ENCODE measurements around the gene IL10RB. TPM values are rescaled to one million over a fixed set of nuclear protein-coding genes. Genes with fewer than 3 reads are reported as not detected.

Gene IL10RB
- total RNA-seq, 2 donors from 2014 or later, result 6.6 to 27.0 TPM

DNA sequence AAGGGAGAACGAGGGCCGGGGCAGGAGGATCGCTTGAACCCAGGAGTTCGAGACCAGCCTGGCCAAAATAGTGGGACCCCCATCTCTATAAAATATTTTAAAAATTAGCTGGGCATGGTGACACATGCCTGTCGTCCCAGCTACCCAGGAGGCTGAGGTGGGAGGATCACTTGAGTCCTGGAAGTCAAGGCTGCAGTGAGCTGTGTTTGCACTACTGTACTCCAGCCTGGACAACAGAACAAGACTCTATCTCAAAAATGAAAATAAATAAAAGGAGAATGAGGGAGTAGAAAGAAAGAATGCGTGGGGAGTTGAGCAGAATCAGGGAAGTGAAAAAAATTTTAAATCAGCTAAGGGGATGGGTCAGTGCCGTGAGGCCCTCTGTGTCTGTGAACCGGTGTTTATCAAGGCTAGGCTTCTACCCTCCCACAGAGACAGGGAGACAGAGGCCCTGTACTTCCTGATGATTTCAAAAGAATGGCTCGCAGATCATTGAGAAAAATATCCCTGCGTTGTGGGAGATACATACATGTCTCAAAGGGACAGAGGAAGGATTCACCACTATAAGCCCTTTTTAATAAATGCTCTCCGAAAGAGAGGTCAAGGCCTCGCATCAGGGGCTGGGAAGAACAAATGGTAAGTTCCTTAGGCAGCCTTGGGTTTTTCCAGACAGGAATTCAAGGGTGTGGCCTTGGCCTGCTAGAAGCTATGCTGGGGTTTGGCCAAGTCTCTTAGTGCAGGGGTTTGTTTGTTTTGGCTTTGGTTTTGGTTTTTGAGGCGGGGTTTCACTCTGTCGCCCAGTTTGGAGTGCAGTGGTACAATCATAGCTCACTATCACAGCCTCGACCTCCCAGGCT lies 20.7 kb downstream of the IL10RB start:
- Histone ChIP-seq H3K9me3 (no peaks in the 10 kb centered on the region), H3K36me3 (replicated peaks in 1 of 2; ENCODE audit: insufficient read depth in 1 of 2, low read depth in 2 of 2) (peaks cover 0 to 9% of the 10 kb centered on the region in 2 donors), H3K4me3 (no peak overlapping the region), H3K27me3 (no peaks in the 10 kb centered on the region), H3K27ac (peak overlapping the region; percentile 28 to 80 (median 62)), H3K4me1 (peaks cover 25% of the 10 kb centered on the region)
- TF ChIP-seq POLR2A (IDR thresholded peaks at IDR 0.05), result peak in 1 of 3 donors; percentile 11
- TF ChIP-seq, protein P1, sequence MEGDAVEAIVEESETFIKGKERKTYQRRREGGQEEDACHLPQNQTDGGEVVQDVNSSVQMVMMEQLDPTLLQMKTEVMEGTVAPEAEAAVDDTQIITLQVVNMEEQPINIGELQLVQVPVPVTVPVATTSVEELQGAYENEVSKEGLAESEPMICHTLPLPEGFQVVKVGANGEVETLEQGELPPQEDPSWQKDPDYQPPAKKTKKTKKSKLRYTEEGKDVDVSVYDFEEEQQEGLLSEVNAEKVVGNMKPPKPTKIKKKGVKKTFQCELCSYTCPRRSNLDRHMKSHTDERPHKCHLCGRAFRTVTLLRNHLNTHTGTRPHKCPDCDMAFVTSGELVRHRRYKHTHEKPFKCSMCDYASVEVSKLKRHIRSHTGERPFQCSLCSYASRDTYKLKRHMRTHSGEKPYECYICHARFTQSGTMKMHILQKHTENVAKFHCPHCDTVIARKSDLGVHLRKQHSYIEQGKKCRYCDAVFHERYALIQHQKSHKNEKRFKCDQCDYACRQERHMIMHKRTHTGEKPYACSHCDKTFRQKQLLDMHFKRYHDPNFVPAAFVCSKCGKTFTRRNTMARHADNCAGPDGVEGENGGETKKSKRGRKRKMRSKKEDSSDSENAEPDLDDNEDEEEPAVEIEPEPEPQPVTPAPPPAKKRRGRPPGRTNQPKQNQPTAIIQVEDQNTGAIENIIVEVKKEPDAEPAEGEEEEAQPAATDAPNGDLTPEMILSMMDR (IDR thresholded peaks at IDR 0.05), result no peak
- 39 to 41% methylated on average over 15 of the region's 15 CpGs for WGBS, 2 donors
- peak; percentile 47 to 76 (median 68) for DNase-seq
- intact Hi-C loops (cut with DNase I), result no loop called here
- peak; percentile 85 for ATAC-seq

DNA sequence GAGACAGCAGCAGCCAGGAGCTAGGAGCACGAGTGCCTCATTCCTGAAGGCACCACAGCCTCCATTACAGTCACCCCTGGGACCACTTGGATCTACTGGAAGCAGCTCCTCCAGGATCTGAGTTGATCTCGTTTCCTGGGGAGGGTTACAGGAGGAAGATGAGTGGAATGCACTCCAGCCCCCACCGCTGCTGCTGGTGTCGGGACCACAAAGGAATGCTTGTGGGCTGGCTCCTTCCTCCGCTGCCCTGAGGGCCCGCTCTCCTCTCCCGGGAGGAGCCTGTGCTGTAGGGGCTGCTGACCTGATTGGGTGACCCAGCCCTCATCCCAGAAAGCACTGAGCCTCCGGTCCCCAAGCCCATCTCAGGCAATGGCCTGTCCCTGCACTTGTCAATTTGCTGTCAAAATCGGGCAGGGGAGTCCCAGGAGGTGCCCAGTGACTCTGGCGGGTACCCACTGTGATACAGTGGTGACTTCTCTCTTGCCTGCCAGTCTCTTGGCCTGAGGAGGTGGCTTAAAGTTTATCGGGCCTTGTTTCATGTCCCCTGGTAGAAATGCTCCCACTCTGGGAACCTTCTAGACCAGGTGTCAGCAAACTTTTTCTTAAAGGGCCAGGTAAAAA lies 23.1 kb downstream of the IL10RB start:
- no peak for DNase-seq
- ATAC-seq, result no peak
- H3K4me1 ChIP-seq, result peaks cover 25% of the 10 kb centered on the region
- peaks cover 0 to 6% of the 10 kb centered on the region in 2 donors for H3K36me3 ChIP-seq (replicated peaks in 1 of 2; ENCODE audit: insufficient read depth in 1 of 2, low read depth in 2 of 2)
- intact Hi-C loops (cut with DNase I), result no loop called here
- H3K9me3 ChIP-seq, result no peaks in the 10 kb centered on the region
- no peaks in the 10 kb centered on the region for H3K27me3 ChIP-seq
- no peak overlapping the region for H3K4me3 ChIP-seq
- no peak for TF ChIP-seq POLR2A (IDR thresholded peaks at IDR 0.05)
- TF ChIP-seq, protein P1 (IDR thresholded peaks at IDR 0.05), result no peak
- H3K27ac ChIP-seq, result peak overlapping the region in 1 of 4 donors; percentile 25
- 80 to 82% methylated on average over 5 to 11 of the region's 11 CpGs for WGBS, 2 donors

DNA sequence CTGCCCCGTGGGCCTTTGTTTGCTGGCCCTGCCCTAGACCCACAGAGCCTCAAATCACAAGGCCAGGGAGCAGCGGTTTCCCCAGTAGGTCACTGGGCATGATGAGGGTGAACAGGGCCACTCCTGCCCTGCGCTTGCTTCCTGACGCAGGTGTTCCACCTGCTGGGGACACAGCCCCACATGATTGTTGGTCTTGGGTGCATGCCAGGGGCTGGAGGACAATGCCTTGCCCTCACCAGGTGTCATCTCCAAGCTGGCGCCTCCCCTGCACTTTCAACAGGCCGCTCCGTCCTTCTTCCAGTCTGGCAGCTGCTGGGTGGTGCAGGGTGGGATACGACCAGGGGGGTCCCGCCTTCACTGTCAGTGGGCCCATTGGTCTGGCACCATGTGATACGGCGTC lies 24.3 kb downstream of the IL10RB start:
- 90 to 94% methylated on average over 7 to 11 of the region's 11 CpGs for WGBS, 2 donors
- ATAC-seq, result no peak
- Histone ChIP-seq H3K4me3 (no peak overlapping the region), H3K27ac (no peak overlapping the region), H3K9me3 (no peaks in the 10 kb centered on the region), H3K4me1 (peaks cover 25% of the 10 kb centered on the region), H3K36me3 (replicated peaks in 1 of 2; ENCODE audit: insufficient read depth in 1 of 2, low read depth in 2 of 2) (peaks cover 0 to 8% of the 10 kb centered on the region in 2 donors), H3K27me3 (no peaks in the 10 kb centered on the region)
- intact Hi-C loops (cut with DNase I), result no loop called here
- TF ChIP-seq, protein P1 (IDR thresholded peaks at IDR 0.05), result no peak
- TF ChIP-seq POLR2A (IDR thresholded peaks at IDR 0.05), result no peak
- no peak for DNase-seq

DNA sequence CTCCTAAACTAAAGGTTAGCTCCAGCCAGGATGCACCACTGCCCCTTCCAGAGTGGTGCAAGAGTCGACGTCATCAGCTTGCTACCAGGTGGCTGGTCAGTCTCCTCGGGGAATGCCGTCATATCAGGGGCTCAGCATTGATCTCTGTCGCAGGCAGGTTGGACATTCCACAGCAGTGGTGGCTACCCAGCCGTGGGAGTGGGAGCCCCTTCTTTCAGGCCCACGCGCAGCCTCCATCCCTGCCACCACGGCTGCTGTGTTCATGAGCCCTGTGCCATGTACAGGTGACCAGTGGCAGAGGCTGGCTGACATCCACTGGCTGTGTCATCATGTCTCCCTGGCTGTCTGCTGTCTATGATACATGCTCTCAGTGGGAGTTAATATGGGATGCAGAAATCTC lies 25.5 kb downstream of the IL10RB start:
- H3K36me3 ChIP-seq (replicated peaks in 1 of 2; ENCODE audit: insufficient read depth in 1 of 2, low read depth in 2 of 2), result peaks cover 0 to 14% of the 10 kb centered on the region in 2 donors
- no peak overlapping the region for H3K4me3 ChIP-seq
- no peaks in the 10 kb centered on the region for H3K9me3 ChIP-seq
- ATAC-seq (no peak), DNase-seq (no peak)
- H3K27me3 ChIP-seq, result no peaks in the 10 kb centered on the region
- WGBS, 2 donors, result 89 to 97% methylated on average over 6 to 9 of the region's 9 CpGs
- peaks cover 13% of the 10 kb centered on the region for H3K4me1 ChIP-seq
- TF ChIP-seq POLR2A (IDR thresholded peaks at IDR 0.05), result peak in 1 of 3 donors; percentile 6
- TF ChIP-seq, protein P1 (IDR thresholded peaks at IDR 0.05), result no peak
- intact Hi-C loops (cut with DNase I), result no loop called here
- no peak overlapping the region for H3K27ac ChIP-seq

Measured in body of pancreas (tissue), 4 donors.